Caco-2 (cell line): ENCODE measurements around the gene CAB39L. TPM values are rescaled to one million over a fixed set of nuclear protein-coding genes. Genes with fewer than 3 reads are reported as not detected.
A peak's percentile ranks its signal among the peaks of the same experiment; 100 is the strongest.

Experiments used
- BruUV-seq: library from RNA; stranded (reverse); fragments of 400-500 nt; replicated peaks from 2 replicates; lab custom pipeline; 2021; lab: Mats Ljungman, UMichigan
- CTCF ChIA-PET: fragments of 300-600 bp; sonication (Branson Sonifier 250); formaldehyde crosslinking; loops from one replicate; lab custom pipeline; 2022; ENCODE audit warnings: antibody characterized with exemption; lab: Charles Lee
- POLR2A ChIA-PET: fragments of 300-600 bp; sonication (Branson Sonifier 250); formaldehyde crosslinking; loops from one replicate; lab custom pipeline; 2022; ENCODE audit warnings: antibody characterized with exemption; lab: Charles Lee
- DNase-seq, 2 experiments: peaks; one replicate each; pipeline versions ENCODE4 v3.0.0 to v3.0.0-alpha.2; 2020 to 2022
- H3K27me3 ChIP-seq: replicated peaks from 2 replicates; pipeline ENCODE4 v1.6.0; 2011; ENCODE audit warnings: low read length; ENCODE audit not compliant: control insufficient read depth, insufficient read depth
- H3K36me3 ChIP-seq: 2 replicates; pipeline ENCODE4 v1.5.1; 2011; ENCODE audit warnings: low read length; ENCODE audit not compliant: control insufficient read depth, insufficient read depth
- H3K4me1 ChIP-seq: fragments of 250-450 bp; sonication (Bioruptor Pico); 2 replicates; pipeline ENCODE4 v1.5.1; 2020; ENCODE audit warnings: mild to moderate bottlenecking
- H3K4me3 ChIP-seq: 2 replicates; pipeline ENCODE4 v1.5.1; 2011; ENCODE audit warnings: low read depth, mild to moderate bottlenecking, control low read depth, low read length
- H3K9me3 ChIP-seq: fragments of 250-450 bp; sonication (Bioruptor Pico); 2 replicates; pipeline ENCODE4 v1.5.1; 2020; ENCODE audit warnings: mild to moderate bottlenecking, moderate library complexity
- H3K27ac Mint-ChIP-seq: one replicate; pipeline ENCODE4 v1.8.0; 2022; ENCODE audit warnings: mixed read lengths; ENCODE audit not compliant: unreplicated experiment
- H3K27me3 Mint-ChIP-seq: one replicate; pipeline ENCODE4 v1.8.0; 2022; ENCODE audit warnings: mixed read lengths; ENCODE audit not compliant: insufficient read depth, unreplicated experiment
- H3K36me3 Mint-ChIP-seq: one replicate; pipeline ENCODE4 v1.8.0; 2022; ENCODE audit warnings: mild to moderate bottlenecking, mixed read lengths; ENCODE audit not compliant: insufficient read depth, unreplicated experiment
- H3K4me1 Mint-ChIP-seq: one replicate; pipeline ENCODE4 v1.8.0; 2022; ENCODE audit warnings: low read depth, mixed read lengths; ENCODE audit not compliant: unreplicated experiment
- H3K4me3 Mint-ChIP-seq: one replicate; pipeline ENCODE4 v1.8.0; 2022; ENCODE audit warnings: mild to moderate bottlenecking, moderate library complexity, mixed read lengths; ENCODE audit not compliant: unreplicated experiment
- H3K9me3 Mint-ChIP-seq: one replicate; pipeline ENCODE4 v1.8.0; 2022; ENCODE audit warnings: mixed read lengths; ENCODE audit not compliant: unreplicated experiment
- CTCF ChIP-seq, 2 experiments: fragments of 200-600 bp in 1 of 2; IDR thresholded peaks; 1 replicate in 1 of 2; 2 replicates in 1 of 2; pipeline versions ENCODE4 v1.5.1 to v1.8.0; 2011 to 2022; ENCODE audit warnings: antibody characterized with exemption in 1 of 2, control low read depth in 1 of 2, inconsistent platforms in 1 of 2, low read depth in 1 of 2, low read length in 1 of 2, mild to moderate bottlenecking in 1 of 2, moderate library complexity in 1 of 2; ENCODE audit not compliant: insufficient read depth in 1 of 2, severe bottlenecking in 1 of 2, unreplicated experiment in 1 of 2
- intact Hi-C: fragments of 100-400 bp; cut with micrococcal nuclease; formaldehyde crosslinking; loops from one replicate; pipeline ENCODE4 v1.10.0; 2022; ENCODE audit not compliant: unreplicated experiment
- total RNA-seq: library from RNA; stranded (reverse); gene quantifications from 2 replicates; pipeline ENCODE4 v1.2.3, GENCODE V29; 2022

Gene CAB39L
- total RNA-seq, 1 experiment from 2014 or later: 40.6 TPM

GRCh38 chr13:49376121-49376520 is 67.7 kb downstream of the CAB39L start:
- ChIA-PET POLR2A (interaction anchor here (0.6 kb wide), 1 partner anchor 40 kb away, joined by 3 read pairs; no protein-coding TSS in a partner anchor), CTCF (interaction anchor here (0.5 kb wide), 1 partner anchor 75 kb away, joined by 4 read pairs; no protein-coding TSS in a partner anchor)
- H3K4me1 Mint-ChIP-seq: peaks cover 31% of the 10 kb centered on the region
- peaks cover 51% of the 10 kb centered on the region for H3K4me1 ChIP-seq
- BruUV-seq: TSS peak; percentile 13
- peaks cover 35% of the 10 kb centered on the region for H3K36me3 Mint-ChIP-seq
- no peak for DNase-seq
- intact Hi-C loops: no loop called here
- H3K4me3 ChIP-seq: no peak overlapping the region
- no peaks in the 10 kb centered on the region for H3K27me3 ChIP-seq
- H3K4me3 Mint-ChIP-seq: peak overlapping the region; percentile 37
- H3K27ac Mint-ChIP-seq: peak overlapping the region; percentile 37
- H3K36me3 ChIP-seq: no peaks in the 10 kb centered on the region
- no peaks in the 10 kb centered on the region for H3K9me3 ChIP-seq
- H3K9me3 Mint-ChIP-seq: no peaks in the 10 kb centered on the region
- H3K27me3 Mint-ChIP-seq: no peaks in the 10 kb centered on the region
- no peak for TF ChIP-seq CTCF (IDR thresholded peaks at IDR 0.05; ENCODE audit: insufficient read depth in 1 of 2, low read depth in 1 of 2, low read length in 1 of 2, severe bottlenecking in 1 of 2, unreplicated experiment in 1 of 2)

DNA sequence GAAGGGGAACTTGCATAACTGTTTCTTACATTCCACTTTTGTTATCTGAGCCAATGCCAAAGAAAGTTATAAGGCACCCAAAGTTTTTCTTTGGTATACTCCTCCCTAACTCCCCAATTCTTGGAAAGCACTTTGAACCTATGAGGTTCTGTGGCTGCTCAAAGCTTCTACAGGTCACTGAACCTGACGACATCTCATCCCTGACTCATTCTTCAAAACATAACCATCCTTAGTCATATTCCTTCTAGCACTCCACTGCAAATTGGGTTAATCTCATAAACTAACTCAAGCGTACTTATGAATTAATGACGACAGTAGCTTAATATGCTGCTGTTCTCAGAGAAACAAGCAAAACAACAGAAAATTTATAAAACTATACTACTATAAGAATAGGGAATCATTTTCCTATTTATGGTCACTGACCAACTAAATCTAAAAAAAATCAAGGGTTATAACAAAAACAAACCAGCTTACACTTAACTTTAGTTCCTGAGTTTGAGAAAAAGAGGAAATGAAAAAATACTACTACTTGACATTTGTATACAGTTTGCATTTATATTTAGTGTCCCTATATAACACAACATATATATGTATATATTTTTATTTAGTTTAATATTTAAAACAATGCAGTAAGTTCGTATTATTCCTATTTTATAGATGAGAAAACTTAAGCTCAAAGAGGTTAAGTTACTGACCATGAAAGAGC is 69.1 kb downstream of the CAB39L start:
- DNase-seq: no peak
- CTCF ChIA-PET: no interaction called here
- peak overlapping the region; percentile 37 for H3K27ac Mint-ChIP-seq

GRCh38 chr13:49373716-49374115 is 70.1 kb downstream of the CAB39L start:
- H3K27ac Mint-ChIP-seq: peak overlapping the region; percentile 71
- TF ChIP-seq CTCF (IDR thresholded peaks at IDR 0.05; ENCODE audit: insufficient read depth in 1 of 2, low read depth in 1 of 2, low read length in 1 of 2, severe bottlenecking in 1 of 2, unreplicated experiment in 1 of 2): no peak
- H3K36me3 Mint-ChIP-seq: peaks cover 24% of the 10 kb centered on the region
- ChIA-PET CTCF (no interaction called here), POLR2A (no interaction called here)
- no peaks in the 10 kb centered on the region for H3K27me3 Mint-ChIP-seq
- Histone ChIP-seq H3K4me3 (no peak overlapping the region), H3K36me3 (no peaks in the 10 kb centered on the region), H3K27me3 (no peaks in the 10 kb centered on the region), H3K9me3 (no peaks in the 10 kb centered on the region), H3K4me1 (peaks cover 67% of the 10 kb centered on the region)
- H3K4me3 Mint-ChIP-seq: peak overlapping the region; percentile 64
- H3K9me3 Mint-ChIP-seq: no peaks in the 10 kb centered on the region
- intact Hi-C loops: loop anchor here (1.0 to 2.0 kb wide), 5 partner anchors 28 to 73 kb away; partner anchors contain the start of genes CAB39L and SETDB2
- peaks cover 39% of the 10 kb centered on the region for H3K4me1 Mint-ChIP-seq
- no TSS peak for BruUV-seq
- peak; percentile 45 to 64 for DNase-seq

More for the DNA sequence above, 69.1 kb downstream of the CAB39L start:
- POLR2A ChIA-PET: no interaction called here
- Histone ChIP-seq H3K36me3 (no peaks in the 10 kb centered on the region), H3K27me3 (no peaks in the 10 kb centered on the region), H3K4me1 (peaks cover 63% of the 10 kb centered on the region), H3K4me3 (no peak overlapping the region), H3K9me3 (no peaks in the 10 kb centered on the region)
- TF ChIP-seq CTCF (IDR thresholded peaks at IDR 0.05; ENCODE audit: insufficient read depth in 1 of 2, low read depth in 1 of 2, low read length in 1 of 2, severe bottlenecking in 1 of 2, unreplicated experiment in 1 of 2): no peak
- H3K4me1 Mint-ChIP-seq: peaks cover 37% of the 10 kb centered on the region
- peaks cover 24% of the 10 kb centered on the region for H3K36me3 Mint-ChIP-seq
- BruUV-seq: TSS peak; percentile 3
- intact Hi-C loops: no loop called here
- H3K4me3 Mint-ChIP-seq: peak overlapping the region; percentile 5
- no peaks in the 10 kb centered on the region for H3K9me3 Mint-ChIP-seq
- H3K27me3 Mint-ChIP-seq: no peaks in the 10 kb centered on the region
